Naive thymus-derived CD8-positive, alpha-beta T cell (primary cell): ENCODE data around the gene CCDC150. TPM values are rescaled to one million over a fixed set of nuclear protein-coding genes. Genes with fewer than 3 reads are reported as not detected.
"Not testable (repeated sequence)": the region's sequence is repeated elsewhere in the genome, so short reads cannot be mapped to it uniquely, and the experiment has no call there.

Source experiments
- ATAC-seq, 2 donors: fragments of 150-1000 bp; cut with Tn5 transposase in 1 of 2; sonication (Bioruptor Pico), chemical (Tn5 transposase) in 1 of 2; 1 replicate in 1 of 2; 2 replicates in 1 of 2; pipeline ENCODE4 v1.10.0; 2021; ENCODE audit warnings: mild to moderate bottlenecking in 2 of 2, moderate library complexity in 2 of 2
- POLR2A ChIA-PET: fragments of 350-600 bp; sonication (Branson Sonifier 250); formaldehyde crosslinking; loops from one replicate; lab custom pipeline; 2021; ENCODE audit warnings: antibody characterized with exemption; lab: Charles Lee
- DNase-seq, 10 donors: peaks; one replicate each; pipeline versions ENCODE4 v3.0.0 to v3.0.0-alpha.2; 2020 to 2022
- H3K27ac Mint-ChIP-seq, 10 donors: one replicate each; pipeline ENCODE4 v1.8.0; 2020 to 2022; ENCODE audit warnings: mild to moderate bottlenecking in 10 of 10, mixed read lengths in 10 of 10, moderate library complexity in 4 of 10, inconsistent platforms in 1 of 10
- H3K27me3 Mint-ChIP-seq, 5 donors: one replicate each; pipeline ENCODE4 v1.8.0; 2021 to 2022; ENCODE audit warnings: mixed read lengths in 5 of 5
- H3K36me3 Mint-ChIP-seq, 3 donors: one replicate each; pipeline ENCODE4 v1.8.0; 2020 to 2022; ENCODE audit warnings: mixed read lengths in 3 of 3, mild to moderate bottlenecking in 2 of 3, inconsistent platforms in 1 of 3
- H3K4me1 Mint-ChIP-seq, 4 donors: one replicate each; pipeline ENCODE4 v1.8.0; 2021 to 2022; ENCODE audit warnings: mixed read lengths in 4 of 4
- H3K4me3 Mint-ChIP-seq, 10 donors: one replicate each; pipeline ENCODE4 v1.8.0; 2020 to 2022; ENCODE audit warnings: mild to moderate bottlenecking in 10 of 10, mixed read lengths in 10 of 10, moderate library complexity in 6 of 10, inconsistent platforms in 1 of 10
- H3K9me3 Mint-ChIP-seq, 9 donors: one replicate each; pipeline ENCODE4 v1.8.0; 2020 to 2022; ENCODE audit warnings: mixed read lengths in 9 of 9, mild to moderate bottlenecking in 3 of 9, inconsistent platforms in 1 of 9, moderate library complexity in 1 of 9
- polyA plus RNA-seq, 3 donors: library from polyadenylated mRNA; unstranded; fragments of 300-500 nt; fragmentation: Illumina TruSeq; gene quantifications; one replicate each; pipeline ENCODE4 v1.2.3, GENCODE V29; 2021
- total RNA-seq, 8 experiments: library from RNA in 2 of 8; stranded (reverse) in 2 of 8; gene quantifications; one replicate each; pipeline ENCODE4 v1.2.3 and lab custom pipeline; 2021 to 2026

Gene CCDC150
- total and polyA plus RNA-seq, 5 experiments from 2014 or later = 0.49 to 1.9 TPM; not detected in 3

GRCh38 chr2:196681510-196681909 lies 42.0 kb downstream of the CCDC150 start:
- Mint-ChIP-seq H3K4me1 (no peaks in the 10 kb centered on the region), H3K36me3 (peaks cover 0 to 18% (median 4%) of the 10 kb centered on the region in 3 donors), H3K27me3 (no peaks in the 10 kb centered on the region), H3K4me3 (no peak overlapping the region), H3K27ac (no peak overlapping the region), H3K9me3 (peaks cover 3 to 26% (median 12%) of the 10 kb centered on the region in 9 donors)
- no peak for DNase-seq
- POLR2A ChIA-PET = no interaction called here
- ATAC-seq = no peak

GRCh38 chr2:196685792-196686191 lies 46.3 kb downstream of the CCDC150 start:
- no peak for ATAC-seq
- H3K9me3 Mint-ChIP-seq = peaks cover 8 to 45% (median 18%) of the 10 kb centered on the region in 9 donors
- H3K27ac Mint-ChIP-seq = no peak overlapping the region
- no peaks in the 10 kb centered on the region for H3K4me1 Mint-ChIP-seq
- POLR2A ChIA-PET = no interaction called here
- no peak overlapping the region for H3K4me3 Mint-ChIP-seq
- peaks cover 0 to 31% (median 9%) of the 10 kb centered on the region in 3 donors for H3K36me3 Mint-ChIP-seq
- H3K27me3 Mint-ChIP-seq = no peaks in the 10 kb centered on the region
- DNase-seq = no peak

- H3K27me3 Mint-ChIP-seq, H3K4me3 Mint-ChIP-seq, H3K4me1 Mint-ChIP-seq, DNase-seq, H3K27ac Mint-ChIP-seq, POLR2A ChIA-PET, ATAC-seq: not testable (repeated sequence)
- peaks cover 8 to 45% (median 18%) of the 10 kb centered on the region in 9 donors for H3K9me3 Mint-ChIP-seq
- peaks cover 0 to 31% (median 9%) of the 10 kb centered on the region in 3 donors for H3K36me3 Mint-ChIP-seq
Measured at GRCh38 chr2:196686737-196687136, 47.2 kb downstream of the CCDC150 start.

GRCh38 chr2:196696423-196697079 lies 57.0 kb downstream of the CCDC150 start:
- no peaks in the 10 kb centered on the region for H3K9me3 Mint-ChIP-seq
- no peak overlapping the region for H3K27ac Mint-ChIP-seq
- POLR2A ChIA-PET = no interaction called here
- no peaks in the 10 kb centered on the region for H3K4me1 Mint-ChIP-seq
- ATAC-seq (no peak), DNase-seq (no peak)
- peaks cover 0 to 3% (median 0%) of the 10 kb centered on the region in 3 donors for H3K36me3 Mint-ChIP-seq
- H3K27me3 Mint-ChIP-seq = peaks cover 0 to 4% (median 2%) of the 10 kb centered on the region in 5 donors
- no peak overlapping the region for H3K4me3 Mint-ChIP-seq

GRCh38 chr2:196697825-196698224 lies 58.3 kb downstream of the CCDC150 start:
- Mint-ChIP-seq H3K4me3 (no peak overlapping the region), H3K36me3 (peaks cover 0 to 3% (median 0%) of the 10 kb centered on the region in 3 donors), H3K4me1 (no peaks in the 10 kb centered on the region), H3K27ac (no peak overlapping the region), H3K27me3 (no peaks in the 10 kb centered on the region), H3K9me3 (no peaks in the 10 kb centered on the region)
- ATAC-seq (no peak), DNase-seq (no peak)
- POLR2A ChIA-PET = no interaction called here

- H3K4me1 Mint-ChIP-seq = peaks cover 0 to 4% (median under 1%) of the 10 kb centered on the region in 4 donors
- H3K27me3 Mint-ChIP-seq = peaks cover 0 to 3% (median 0%) of the 10 kb centered on the region in 5 donors
- H3K4me3 Mint-ChIP-seq = no peak overlapping the region
- ATAC-seq = no peak
- DNase-seq = no peak
- no peaks in the 10 kb centered on the region for H3K36me3 Mint-ChIP-seq
- H3K9me3 Mint-ChIP-seq = peaks cover 0 to 3% (median 0%) of the 10 kb centered on the region in 9 donors
- POLR2A ChIA-PET = no interaction called here
- H3K27ac Mint-ChIP-seq = no peak overlapping the region
Measured at GRCh38 chr2:196702641-196703040, 63.1 kb downstream of the CCDC150 start.

DNA sequence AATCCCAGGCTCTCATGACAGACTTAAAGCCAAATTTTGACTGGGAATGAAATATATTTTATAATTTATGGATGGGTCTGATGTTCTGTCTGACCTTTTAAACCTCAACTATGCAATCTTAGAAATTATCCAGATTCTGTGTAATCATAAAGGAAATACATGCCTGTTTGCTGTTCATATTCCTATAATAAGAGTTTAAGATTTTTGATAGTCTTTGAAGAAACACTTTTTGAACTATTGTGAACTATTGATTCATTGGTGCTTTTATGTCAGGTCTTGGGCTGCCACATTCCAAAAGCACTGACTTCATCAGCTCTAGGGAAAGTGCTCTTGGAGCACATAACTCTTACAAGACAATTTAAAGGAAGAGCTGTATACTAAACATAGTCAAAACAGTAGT lies 64.2 kb downstream of the CCDC150 start:
- no peak for DNase-seq
- Mint-ChIP-seq H3K4me1 (peaks cover 0 to 4% (median under 1%) of the 10 kb centered on the region in 4 donors), H3K27ac (no peak overlapping the region), H3K4me3 (no peak overlapping the region), H3K27me3 (peaks cover 0 to 4% (median 0%) of the 10 kb centered on the region in 5 donors), H3K36me3 (no peaks in the 10 kb centered on the region), H3K9me3 (peaks cover 0 to 13% (median 0%) of the 10 kb centered on the region in 9 donors)
- POLR2A ChIA-PET = no interaction called here
- no peak for ATAC-seq

- H3K27ac Mint-ChIP-seq, H3K4me3 Mint-ChIP-seq, H3K27me3 Mint-ChIP-seq, ATAC-seq, POLR2A ChIA-PET, DNase-seq, H3K4me1 Mint-ChIP-seq, H3K36me3 Mint-ChIP-seq: not testable (repeated sequence)
- H3K9me3 Mint-ChIP-seq = peaks cover 0 to 22% (median 6%) of the 10 kb centered on the region in 9 donors
Measured at GRCh38 chr2:196710056-196710455, 70.5 kb downstream of the CCDC150 start.

DNA sequence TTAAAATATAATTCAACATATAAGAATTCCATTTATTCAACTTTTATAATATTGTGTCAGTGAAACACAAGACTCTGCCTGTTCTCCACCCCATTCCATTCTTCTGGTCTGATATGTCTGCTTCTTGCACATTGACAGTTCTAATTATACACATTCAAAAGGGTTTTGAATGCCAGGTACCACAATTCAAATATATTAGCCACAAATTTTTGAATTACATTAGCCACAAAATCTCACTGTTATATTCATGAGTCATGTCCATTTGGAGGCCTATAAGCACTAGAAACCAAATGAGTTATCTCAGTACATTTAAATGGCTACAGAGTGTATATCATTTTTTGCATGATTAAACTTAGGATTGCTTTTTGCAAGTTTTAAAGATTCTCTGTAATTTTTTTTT lies 72.1 kb downstream of the CCDC150 start:
- Mint-ChIP-seq H3K27ac (no peak overlapping the region), H3K27me3 (peaks cover 0 to 4% (median 0%) of the 10 kb centered on the region in 5 donors), H3K4me3 (no peak overlapping the region), H3K9me3 (peaks cover 0 to 22% (median 6%) of the 10 kb centered on the region in 9 donors), H3K4me1 (no peaks in the 10 kb centered on the region), H3K36me3 (peaks cover 0 to 6% (median 0%) of the 10 kb centered on the region in 3 donors)
- no peak for DNase-seq
- ATAC-seq = no peak
- POLR2A ChIA-PET = no interaction called here

- no peak for DNase-seq
- Mint-ChIP-seq H3K9me3 (peaks cover 0 to 20% (median 6%) of the 10 kb centered on the region in 9 donors), H3K4me1 (no peaks in the 10 kb centered on the region), H3K27me3 (no peaks in the 10 kb centered on the region), H3K27ac (no peak overlapping the region), H3K36me3 (peaks cover 0 to 6% (median 0%) of the 10 kb centered on the region in 3 donors), H3K4me3 (no peak overlapping the region)
- no peak for ATAC-seq
- POLR2A ChIA-PET = no interaction called here
Measured at GRCh38 chr2:196712867-196713266, 73.4 kb downstream of the CCDC150 start.

- ATAC-seq = no peak
- H3K27ac Mint-ChIP-seq = no peak overlapping the region
- H3K4me3 Mint-ChIP-seq = no peak overlapping the region
- no peaks in the 10 kb centered on the region for H3K4me1 Mint-ChIP-seq
- peaks cover 0 to 4% (median 0%) of the 10 kb centered on the region in 5 donors for H3K27me3 Mint-ChIP-seq
- no peaks in the 10 kb centered on the region for H3K9me3 Mint-ChIP-seq
- no peak for DNase-seq
- POLR2A ChIA-PET = no interaction called here
- H3K36me3 Mint-ChIP-seq = peaks cover 0 to 3% (median 0%) of the 10 kb centered on the region in 3 donors
Measured at GRCh38 chr2:196718419-196719109, 79.0 kb downstream of the CCDC150 start.

DNA sequence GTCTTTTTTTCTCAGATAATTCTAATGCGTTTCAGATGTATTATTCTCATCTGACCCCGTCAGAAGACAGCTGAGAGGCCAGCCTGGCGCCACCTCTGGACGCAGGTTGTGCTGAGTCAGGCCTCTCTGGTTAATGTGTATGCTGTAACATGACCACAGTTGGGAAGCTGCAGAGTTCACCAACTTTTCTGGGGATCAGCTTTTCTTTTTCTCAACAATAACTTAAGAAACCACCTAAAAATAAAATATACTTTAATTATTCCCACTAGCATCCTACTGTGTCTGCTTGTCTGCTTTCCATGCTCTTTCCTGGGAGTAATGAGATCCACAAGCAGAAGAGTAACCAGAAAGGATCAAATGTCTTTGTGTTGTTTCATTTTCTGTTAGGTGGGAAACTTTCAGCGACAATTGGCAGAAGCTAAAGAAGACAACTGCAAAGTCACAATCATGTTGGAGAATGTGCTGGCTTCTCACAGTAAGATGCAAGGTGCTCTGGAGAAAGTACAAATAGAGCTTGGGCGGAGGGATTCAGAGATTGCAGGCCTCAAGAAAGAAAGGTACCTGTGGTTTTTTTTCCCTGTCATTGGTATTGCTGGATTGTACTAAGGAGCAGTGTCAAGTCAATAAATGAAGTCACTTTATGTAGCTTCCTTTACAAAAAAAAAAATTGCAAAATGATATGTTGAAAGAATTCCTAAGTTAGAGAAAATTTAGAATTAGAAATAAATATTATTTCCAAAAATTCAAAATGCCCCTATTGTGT lies 79.8 kb downstream of the CCDC150 start:
- ATAC-seq (no peak), DNase-seq (no peak)
- peaks cover 0 to 9% (median 0%) of the 10 kb centered on the region in 5 donors for H3K27me3 Mint-ChIP-seq
- no peaks in the 10 kb centered on the region for H3K9me3 Mint-ChIP-seq
- H3K4me3 Mint-ChIP-seq = no peak overlapping the region
- H3K36me3 Mint-ChIP-seq = peaks cover 0 to 3% (median 0%) of the 10 kb centered on the region in 3 donors
- no peak overlapping the region for H3K27ac Mint-ChIP-seq
- POLR2A ChIA-PET = no interaction called here
- no peaks in the 10 kb centered on the region for H3K4me1 Mint-ChIP-seq

DNA sequence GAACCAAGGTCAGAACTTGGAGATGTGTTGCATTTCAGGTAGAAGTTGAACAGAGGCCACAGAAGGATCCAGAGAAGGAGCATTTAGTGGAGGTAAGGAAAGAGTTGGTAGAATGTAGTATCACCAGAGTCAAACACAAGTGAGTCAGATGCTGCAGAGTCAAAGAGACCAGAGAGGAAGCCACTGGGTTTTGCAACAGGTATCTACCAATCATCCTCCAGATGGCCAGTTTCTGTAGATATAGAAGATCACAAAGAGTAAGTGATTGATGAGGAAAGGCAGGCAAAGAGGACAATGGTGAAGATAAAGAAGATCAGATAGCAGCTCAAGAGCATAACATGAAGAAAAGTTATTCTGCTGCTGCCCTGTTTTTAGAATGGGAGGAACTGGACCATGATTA lies 84.1 kb downstream of the CCDC150 start:
- no peak for DNase-seq
- Mint-ChIP-seq H3K4me1 (no peaks in the 10 kb centered on the region), H3K27me3 (peaks cover 0 to 15% (median 0%) of the 10 kb centered on the region in 5 donors), H3K9me3 (no peaks in the 10 kb centered on the region), H3K27ac (no peak overlapping the region), H3K4me3 (no peak overlapping the region), H3K36me3 (peaks cover 0 to 3% (median 0%) of the 10 kb centered on the region in 3 donors)
- ATAC-seq = no peak
- POLR2A ChIA-PET = no interaction called here
